PC-3 (cell line): ENCODE measurements around the gene KISS1R.

Source experiments
- CTCF ChIP-seq: fragments of 300-600 bp; sonication (generic); conservative IDR thresholded peaks from 2 replicates; pipeline ENCODE4 v1.5.1; 2017; ENCODE audit warnings: antibody characterized with exemption, low read depth, mild to moderate bottlenecking, low read length
- EZH2 ChIP-seq: fragments of 300-600 bp; sonication (generic); IDR thresholded peaks from one replicate; pipeline ENCODE4 v1.6.1; 2017; ENCODE audit warnings: antibody characterized with exemption, mild to moderate bottlenecking, low read length; ENCODE audit not compliant: unreplicated experiment
- EZH2phosphoT487 ChIP-seq: fragments of 300-600 bp; sonication (generic); IDR thresholded peaks from 2 replicates; pipeline ENCODE4 v1.6.1; 2018; ENCODE audit warnings: mild to moderate bottlenecking, antibody characterized with exemption, low read length, borderline replicate concordance

GRCh38 chr19:963486-963951, 46.4 kb downstream of the KISS1R start:
- no peak for TF ChIP-seq CTCF
- no peak for TF ChIP-seq EZH2
- no peak for TF ChIP-seq EZH2phosphoT487
